DMS153 (cell line): Measurements from ENCODE around the gene MAD1L1.
"Not testable (repeated sequence)": the region's sequence is repeated elsewhere in the genome, so short reads cannot be mapped to it uniquely, and the experiment has no call there.

Experiments used
- DNase-seq: peaks from one replicate; lab custom pipeline; 2025; lab: John Stamatoyannopoulos, UW

MAD1L1 gene

DNA sequence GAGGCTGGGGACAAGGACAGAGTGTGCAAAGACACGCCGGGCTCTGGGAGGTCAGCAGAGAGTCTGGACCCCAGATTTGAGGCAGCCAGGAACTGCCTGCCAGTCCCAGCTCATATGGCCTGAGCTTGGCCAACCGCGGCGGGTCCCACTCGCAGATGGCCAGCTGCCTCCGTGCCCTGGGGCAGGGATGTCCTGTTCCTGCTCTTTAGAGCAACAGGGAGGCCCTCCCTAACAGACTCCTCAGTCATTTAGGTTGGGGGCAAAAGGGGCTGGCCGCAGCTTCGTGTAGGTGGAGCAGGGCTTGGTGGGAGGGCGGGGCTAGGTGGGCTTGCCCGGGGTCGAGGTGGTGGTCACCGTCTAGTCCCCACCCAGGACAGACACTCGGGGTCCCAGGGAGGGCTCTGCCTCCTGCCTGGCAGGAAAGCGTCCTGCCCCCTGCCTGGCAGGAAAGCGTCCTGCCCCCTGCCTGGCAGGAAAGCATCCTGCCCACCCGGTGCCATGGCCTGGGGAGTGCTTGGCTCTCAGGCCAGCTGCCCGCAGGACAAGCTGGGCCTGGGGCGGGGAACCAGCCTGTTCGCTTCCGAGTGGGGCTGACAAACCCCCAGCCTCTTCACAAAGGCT, 393.7 kb downstream of the MAD1L1 start:
- DNase-seq = not testable (repeated sequence)

DNA sequence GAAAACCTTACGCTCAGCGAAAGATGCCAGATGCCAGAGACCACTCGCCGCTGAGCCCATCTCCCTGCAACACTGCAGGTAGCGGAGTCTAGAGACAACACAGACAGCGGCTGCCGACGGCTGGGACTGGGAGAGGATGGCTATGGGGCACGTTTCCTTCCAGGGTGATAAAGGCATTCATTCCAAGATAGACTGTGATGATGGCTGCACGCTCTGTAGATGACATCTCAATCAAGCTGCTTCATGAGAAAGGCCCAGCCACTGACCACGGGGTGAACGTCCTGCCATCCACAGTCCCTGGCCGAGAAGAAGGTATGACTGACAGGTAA, 394.2 kb downstream of the MAD1L1 start:
- DNase-seq = not testable (repeated sequence)

DNA sequence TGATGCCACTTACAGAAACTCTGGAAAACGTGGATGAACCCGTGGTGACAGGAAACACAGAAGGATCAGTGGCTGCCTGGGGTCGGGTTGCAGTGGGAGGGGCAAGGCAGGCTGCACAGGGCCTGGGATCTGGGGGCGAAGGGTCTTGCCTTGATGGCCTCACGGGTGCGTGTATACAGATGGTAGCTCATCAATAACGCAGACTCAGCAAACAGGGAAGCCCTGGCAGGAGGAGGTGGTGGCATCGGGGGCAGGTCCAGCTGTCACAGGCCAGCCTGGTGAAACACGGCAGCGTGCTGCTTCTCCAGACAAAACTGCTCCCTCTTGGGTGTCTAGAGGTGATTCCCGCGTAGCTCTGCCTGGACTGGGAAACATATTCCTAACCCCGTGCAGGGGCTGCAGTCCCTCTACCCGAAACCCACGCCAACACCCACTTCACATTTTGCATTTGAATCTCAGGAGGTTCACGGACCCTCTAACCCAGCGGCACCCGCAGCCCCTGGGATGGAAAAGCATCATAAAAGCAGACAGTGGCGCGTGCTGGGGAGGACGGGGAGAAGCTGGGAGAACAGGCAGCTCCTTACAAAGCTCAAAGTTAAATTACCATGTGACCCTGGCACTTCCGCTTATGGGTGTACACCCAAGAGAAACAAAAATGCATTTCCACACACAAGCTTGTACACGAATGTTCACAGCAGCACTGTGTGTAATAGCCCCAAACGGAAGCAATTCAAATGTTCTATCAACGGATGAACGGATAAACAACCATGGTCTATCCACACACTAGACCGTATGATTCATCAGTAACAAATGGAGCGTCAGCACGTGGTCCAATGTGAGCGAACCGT, 394.8 kb downstream of the MAD1L1 start:
- DNase-seq = not testable (repeated sequence)

DNA sequence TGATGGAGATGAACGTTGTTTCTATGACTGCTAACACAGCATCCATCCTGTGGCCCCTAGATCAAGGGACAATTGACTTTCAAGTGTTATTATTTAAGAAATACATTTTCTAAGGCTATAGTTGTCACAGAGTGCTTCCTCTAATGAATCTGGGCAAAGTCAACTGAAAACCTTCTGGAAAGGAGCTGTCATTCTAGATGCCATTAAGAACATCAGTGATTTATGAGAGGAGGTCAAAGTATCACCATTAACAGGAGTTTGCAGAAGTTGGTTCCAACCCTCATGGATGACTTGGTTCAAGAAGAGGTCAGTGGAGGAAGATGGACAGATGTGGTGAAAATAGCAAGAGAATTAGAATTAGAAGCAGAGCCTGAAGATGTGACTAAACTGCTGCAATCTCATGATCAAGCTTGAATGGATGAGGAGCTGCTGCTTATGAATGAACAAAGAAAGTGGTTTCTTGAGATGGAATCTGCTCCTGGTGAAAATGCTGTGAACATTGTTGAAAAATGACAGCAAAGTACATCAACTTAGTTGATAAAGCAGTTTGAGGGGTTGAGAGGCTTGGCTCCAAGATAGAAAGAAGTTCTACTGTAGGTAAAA, 400.7 kb downstream of the MAD1L1 start:
- DNase-seq = not testable (repeated sequence)

DNA sequence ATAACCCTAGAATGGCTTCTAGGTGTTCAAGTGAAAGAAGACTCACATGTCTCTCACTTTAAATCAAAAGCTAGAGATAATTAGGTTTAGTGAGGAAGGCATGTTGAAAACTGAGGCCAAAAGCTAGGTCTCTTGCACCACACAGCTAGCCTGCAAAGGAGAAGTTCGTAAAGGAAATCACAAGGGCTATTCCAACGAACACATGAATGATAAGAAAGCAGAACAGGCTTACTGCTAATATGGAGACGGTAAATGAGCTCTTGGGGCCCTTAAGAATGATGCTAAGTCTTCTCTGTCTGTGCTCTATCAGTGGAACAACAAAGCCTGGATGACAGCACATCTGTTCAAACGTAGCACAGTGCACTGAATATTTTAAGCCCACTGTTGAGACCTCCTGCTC, 401.3 kb downstream of the MAD1L1 start:
- not testable (repeated sequence) for DNase-seq

DNA sequence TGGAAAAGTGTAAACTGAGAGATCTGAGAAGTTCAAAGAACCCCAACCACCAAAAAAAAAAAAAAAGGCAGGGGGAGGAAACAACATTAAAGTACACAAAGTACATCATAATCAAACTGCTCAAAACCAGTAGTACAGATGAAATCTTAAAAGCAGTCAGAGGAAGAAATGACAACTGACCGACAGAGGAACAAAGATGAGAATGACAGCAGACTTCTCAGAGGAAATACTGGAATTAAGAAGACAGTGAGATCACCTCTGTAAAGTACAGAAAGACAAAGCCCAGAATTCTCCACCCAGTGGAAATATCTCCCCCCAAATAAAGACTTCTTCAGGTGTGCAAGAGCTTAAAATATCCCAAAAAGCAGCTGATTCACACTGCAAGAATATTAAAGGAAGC, 403.1 kb downstream of the MAD1L1 start:
- not testable (repeated sequence) for DNase-seq

DNA sequence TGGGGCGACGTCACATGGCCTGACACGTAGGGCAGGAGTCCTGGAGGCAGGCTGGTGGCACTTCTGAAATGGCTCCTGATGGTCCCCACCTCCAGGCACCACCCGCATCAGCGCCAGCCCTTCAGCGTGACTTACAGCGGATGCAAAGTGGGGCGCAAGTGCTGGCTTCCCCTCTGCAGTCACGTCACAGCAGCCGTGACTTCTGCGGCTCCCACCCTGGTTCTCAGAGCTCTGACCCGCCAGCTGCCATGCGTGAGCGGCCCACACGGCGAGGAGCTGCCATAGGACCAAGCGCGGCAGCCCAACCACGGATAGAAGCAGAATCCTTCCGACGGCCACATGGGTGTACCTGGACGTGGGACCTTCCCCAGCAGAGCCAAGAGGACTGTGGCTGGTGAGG, 403.6 kb downstream of the MAD1L1 start:
- no peak for DNase-seq

DNA sequence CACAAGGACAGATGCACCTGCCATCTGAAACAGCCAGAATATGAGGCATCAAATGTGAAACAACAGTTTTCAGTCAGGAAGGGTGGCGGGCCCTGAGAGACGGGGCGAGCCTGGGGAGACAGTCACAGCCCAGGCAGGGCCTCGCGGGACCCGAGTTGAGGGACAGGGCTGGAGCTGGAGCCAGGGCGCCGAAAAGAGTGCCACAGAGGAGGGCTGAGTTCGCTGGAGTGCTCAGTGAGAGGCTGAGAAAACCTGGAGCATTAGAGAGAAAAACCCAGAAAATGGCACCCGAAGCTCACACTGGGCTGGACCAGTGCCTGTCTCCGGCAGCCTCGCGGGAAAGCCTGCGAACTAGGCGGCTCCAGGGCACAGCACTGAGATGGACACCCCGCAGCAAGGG, 404.6 kb downstream of the MAD1L1 start:
- not testable (repeated sequence) for DNase-seq

DNA sequence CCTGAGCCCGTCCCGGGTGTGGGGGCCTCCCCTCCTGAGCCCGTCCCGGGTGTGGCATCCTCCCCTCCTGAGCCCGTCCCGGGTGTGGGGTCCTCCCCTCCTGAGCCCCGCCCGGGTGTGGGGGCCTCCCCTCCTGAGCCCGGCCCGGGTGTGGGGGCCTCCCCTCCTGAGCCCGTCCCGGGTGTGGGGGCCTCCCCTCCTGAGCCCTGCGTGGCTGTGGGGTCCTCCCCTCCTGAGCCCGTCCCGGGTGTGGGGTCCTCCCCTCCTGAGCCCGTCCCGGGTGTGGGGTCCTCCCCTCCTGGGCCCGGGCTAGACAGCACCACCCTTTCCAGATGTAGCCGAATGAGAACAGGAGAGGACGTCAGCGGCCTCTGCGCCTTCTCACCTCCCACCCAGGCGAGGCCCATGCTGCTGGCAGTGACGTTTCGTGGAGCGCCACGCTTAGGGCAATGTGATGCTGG, 405.2 kb downstream of the MAD1L1 start:
- not testable (repeated sequence) for DNase-seq

DNA sequence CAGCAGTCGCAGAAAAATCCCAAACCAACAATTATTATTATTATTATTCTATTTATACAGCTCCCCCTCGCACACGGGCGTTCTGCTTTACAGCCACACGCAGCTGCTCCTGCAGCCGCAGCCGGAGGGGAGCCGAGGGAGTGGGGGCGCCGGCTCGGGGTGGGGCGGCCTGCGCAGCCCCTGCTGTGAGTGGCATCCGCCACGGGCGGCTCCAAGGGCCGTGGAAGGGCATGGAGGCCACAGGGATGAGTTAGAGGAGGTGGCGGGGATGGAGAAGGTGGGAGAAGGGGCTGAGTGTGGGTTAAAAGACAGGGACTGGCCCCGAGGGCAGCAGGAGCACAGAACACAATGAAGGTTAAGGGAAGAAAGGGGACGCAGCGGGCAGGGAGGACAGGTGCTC, 405.8 kb downstream of the MAD1L1 start:
- DNase-seq = not testable (repeated sequence)

DNA sequence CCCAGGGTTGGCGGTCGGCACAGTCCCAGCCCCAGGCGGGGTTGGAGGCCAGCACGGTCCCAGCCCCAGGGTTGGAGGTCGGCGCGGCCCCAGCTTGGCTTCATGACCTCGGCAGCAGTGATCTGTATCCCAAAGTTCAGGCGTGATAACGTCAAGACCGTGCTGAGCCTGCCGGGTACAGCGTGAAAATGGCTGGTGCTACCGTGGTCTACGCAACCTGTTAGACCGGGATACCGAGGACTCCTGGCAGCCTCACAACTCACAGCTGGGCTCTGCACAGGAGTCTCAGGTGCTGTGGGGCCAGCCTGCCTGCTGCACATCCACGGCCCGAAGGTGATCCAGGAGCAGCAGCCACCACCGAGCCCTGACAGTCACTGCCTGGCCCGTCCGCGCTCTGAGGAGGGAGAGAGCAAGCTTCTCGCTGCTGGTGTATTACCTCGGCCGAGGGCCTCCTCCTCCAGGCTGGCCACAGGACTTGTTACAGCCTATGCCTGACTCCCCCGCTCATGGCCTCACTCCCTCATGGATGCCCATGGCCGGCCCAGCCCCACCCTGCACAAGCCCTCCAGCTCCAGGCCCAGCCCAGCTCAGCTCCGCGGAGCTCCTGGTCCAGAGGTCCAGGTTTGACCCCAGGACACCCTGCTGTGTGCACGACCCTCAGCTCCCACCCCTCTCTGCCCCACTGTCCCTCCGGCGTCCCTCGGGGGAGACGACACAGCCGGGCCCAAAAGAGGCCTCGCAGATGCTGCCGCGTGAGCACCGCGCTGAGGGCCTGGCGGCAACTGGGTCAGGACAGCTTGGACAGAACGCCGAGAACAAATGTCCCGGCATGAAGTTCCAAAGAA, 406.6 kb downstream of the MAD1L1 start:
- no peak for DNase-seq

DNA sequence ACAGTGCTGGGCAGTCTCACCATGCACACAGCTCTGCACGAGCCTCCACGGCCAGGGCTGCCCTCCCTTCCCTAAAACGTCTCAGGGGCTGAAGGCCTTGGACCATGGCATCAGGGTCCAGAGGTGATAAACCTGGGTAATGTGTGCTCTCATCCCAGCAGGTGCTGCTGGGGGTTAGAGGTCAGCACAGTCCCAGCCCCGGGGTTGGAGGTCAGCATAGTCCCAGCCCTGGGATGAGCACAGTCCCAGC, 407.2 kb downstream of the MAD1L1 start:
- not testable (repeated sequence) for DNase-seq

DNA sequence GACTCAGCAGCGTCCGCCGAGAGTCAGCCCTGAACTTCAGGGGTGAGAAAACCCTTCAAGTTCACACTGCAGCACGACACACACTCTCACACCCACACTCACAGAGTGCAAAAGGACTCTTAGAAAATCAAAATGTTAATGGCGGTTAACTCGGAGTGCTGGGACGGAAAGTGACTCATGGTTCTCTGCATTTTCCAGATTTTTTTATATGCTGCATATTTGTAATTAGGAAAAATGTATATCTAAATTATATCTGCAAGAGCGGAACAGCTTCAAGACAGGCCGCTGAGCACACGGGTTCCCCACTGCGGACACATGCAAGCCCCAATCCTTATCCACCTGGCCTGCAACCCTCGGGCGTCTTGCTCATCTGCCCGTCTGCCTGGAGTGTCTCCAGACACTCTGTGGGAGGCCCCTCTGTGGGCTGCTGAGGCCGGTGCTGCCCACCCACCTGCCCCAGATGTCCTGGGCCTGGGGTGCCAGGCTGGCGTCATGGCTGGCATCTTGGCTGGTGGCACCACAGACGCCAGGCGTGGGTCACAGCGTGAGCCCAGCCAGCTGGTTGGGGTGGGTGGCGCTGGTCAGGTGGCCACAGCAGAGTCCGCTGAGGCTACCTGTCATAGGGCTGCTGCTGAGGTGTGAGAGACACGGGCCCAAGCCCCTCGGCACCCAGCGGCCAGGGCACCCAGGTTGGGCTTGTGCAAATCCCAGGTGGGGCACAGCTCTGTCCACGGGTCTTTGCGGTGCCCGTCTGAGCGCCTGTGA, 407.7 kb downstream of the MAD1L1 start:
- not testable (repeated sequence) for DNase-seq

DNA sequence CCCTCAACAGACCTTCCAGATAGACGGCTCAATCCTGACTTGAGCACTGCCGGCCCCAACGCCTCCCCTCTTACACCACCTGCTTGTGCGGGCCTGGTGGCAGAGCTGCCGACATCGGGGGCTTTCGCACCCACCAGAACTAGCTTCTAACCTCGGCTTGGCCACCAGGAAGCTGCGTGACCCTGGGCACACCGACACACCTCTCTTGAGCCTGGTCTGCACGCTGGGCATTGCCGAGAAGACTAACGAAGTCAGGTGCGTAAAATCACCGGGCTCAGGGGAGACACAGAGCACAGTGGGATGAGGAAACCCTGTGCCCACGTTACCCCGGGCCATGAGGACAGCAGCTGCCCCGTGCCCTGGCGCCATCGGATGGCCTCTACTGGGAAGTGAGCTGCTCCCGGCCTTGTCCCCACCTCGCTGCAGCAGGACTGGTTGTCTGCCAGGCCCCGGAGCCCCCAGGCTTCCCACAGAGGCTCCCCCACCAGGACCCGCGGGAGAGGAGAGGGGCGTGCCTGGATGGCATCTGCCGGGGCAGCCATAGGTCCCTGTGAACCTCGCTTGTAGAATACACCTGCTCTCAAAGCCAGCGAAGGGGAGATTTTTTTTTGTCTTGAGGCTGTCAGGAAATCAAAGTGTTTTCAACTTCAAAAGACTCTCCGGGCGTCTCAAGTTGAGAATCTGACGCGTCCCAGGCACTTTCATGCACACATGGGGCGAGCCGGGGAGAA, 408.4 kb downstream of the MAD1L1 start:
- DNase-seq = not testable (repeated sequence)

DNA sequence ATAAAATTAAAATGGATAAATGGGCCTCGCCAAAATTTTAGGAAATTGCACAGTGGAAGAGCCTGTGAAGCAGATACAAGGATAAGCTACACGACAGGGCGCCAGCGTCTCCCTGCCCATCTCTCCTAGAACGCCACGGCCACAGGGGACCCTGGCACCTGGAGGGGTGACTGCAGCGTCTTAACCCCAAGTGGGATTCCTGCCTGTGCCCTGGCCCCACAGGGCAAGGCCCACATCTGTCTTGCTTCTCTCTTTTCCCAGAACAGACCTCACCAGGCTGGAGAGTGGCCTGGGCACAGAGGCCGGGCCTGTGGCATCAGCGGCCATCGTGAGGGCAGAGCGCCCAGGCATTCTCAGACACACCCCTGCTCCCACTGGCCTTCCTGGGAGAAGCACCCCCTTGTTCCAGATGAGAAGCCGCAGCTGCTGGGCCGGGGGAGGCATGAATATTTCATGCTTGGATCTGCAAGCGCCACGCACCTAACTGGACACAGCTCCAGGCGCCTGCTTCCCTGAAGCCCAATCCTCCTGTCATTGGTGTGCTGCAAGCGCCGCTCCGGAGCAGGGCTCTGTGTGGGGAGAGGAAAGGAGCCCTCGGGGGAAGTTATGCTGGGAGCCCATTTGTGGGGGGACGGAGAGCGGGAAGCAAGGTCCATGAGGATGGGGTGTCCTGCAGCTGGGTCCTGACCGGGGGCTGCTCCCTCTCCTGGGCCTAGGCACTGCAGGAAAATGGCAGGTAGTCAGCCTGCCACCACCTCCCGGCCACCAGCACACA, 409.2 kb downstream of the MAD1L1 start:
- DNase-seq = no peak

DNA sequence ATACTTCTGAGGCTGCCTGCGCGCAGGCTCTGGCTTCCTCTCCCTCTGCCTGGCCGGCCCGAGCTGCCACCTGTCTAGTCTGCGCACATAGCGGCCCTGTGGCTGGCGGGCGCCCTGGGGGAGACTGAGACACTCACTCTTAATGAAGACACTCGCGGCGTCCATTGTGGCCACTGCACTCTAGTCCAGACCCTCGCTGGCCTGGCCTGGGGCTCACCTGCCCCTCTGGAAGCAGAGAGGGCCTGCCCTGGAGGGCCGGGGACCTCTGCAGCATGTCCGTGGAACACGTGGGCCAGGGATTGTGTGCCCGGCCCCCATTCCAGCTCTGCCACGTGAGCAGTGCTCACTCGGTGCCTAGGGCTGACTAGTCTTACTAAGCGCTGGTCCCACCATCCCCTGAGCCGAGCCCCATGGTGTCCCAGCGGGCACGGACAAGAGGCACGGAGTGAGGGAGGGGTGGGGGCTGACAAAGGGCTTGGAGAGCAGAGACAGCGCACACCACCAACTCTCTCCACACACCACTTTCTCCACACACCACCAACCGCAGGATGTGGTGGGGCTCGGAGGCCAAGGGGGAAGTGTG, 413.4 kb downstream of the MAD1L1 start:
- no peak for DNase-seq

DNA sequence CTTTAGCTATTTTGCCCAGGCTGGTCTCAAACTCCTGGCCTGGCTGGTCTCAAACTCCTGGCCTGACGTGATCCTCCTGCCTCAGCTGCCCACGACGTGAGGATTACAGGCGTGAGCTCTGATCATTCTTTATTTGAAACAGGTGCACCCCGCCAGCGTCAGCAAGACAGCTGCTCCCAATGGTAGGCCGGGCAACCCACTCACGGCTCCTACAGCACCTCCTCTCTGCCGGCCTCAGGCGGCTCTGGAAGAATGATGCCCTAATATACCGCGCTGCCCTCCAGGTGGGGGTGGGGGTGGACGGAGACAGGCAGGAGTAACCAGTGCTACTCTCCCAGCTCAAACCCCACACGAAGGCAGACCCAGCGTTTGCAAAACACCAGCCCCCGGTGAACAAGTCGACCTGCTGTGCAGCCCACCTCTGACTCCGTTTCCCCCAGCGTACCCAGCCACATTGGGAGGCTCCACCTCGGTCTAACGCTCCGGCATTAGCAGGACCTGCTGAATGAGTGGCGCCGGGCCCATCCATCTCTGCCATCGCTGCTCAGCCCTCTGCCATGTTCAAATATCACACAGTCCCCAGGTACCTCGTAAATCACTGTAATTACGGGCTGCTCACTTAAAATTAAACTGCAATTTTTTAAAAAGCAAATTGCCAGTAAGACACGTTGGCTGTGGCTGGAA, 414.0 kb downstream of the MAD1L1 start:
- no peak for DNase-seq

DNA sequence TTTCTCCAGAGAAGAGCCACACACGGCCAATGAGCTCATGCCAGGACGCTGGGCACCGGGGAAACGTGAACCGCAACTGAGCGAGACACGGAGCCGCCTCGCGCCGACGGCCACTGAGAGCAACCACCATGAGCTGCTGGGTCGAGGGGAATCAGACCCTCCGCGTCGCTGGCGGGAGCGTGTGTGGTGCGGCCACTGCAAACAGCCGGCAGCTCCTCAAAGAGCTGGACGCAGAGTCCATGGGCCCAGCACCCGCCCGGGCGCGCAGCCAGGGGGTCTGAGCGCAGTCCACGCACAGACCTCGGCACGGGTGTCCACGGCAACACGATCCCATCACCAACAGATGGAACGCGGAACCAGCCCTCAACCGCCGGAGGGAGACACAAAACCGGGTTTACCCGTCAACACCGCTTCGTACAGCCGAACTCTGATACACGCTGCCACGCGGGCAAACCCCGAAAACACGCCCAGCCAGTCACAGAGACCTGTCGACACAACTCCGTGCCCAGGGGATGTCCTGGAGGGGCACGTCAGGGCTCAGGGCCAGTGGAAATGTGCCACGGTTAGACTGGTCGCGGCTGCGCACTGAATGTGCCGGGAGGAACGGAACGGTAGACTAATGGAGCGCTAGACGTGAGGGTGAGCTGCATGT, 415.6 kb downstream of the MAD1L1 start:
- no peak for DNase-seq

DNA sequence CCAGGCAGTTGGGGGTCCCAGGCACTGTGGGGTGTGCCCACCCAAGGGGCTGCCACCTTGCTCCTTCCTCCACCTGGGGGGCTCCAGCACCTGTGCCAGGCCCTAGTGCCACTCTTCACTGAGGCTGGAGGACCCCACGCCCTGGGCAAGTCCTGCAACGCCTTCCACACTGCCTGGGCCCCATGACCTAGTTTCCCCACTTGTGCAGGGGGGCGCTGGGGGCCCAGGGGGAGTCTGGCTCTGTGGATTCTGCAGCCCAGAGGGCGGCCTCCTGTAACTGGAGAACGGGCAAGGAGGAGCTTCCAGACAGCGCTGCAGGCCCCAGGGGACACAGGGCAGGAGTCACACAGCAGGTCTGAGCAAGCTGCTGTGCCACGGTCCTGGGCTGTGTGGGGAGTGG, 416.3 kb downstream of the MAD1L1 start:
- DNase-seq = not testable (repeated sequence)
